NCI-H2081 treated with DMSO at 0.1 percent for 48 hours (cell line): ENCODE results near the gene PEX3.
"Not testable (repeated sequence)": the region's sequence is repeated elsewhere in the genome, so short reads cannot be mapped to it uniquely, and the experiment has no call there.

Experiments
- DNase-seq: peaks from one replicate; lab custom pipeline; 2025; lab: John Stamatoyannopoulos, UW

Gene PEX3

DNA sequence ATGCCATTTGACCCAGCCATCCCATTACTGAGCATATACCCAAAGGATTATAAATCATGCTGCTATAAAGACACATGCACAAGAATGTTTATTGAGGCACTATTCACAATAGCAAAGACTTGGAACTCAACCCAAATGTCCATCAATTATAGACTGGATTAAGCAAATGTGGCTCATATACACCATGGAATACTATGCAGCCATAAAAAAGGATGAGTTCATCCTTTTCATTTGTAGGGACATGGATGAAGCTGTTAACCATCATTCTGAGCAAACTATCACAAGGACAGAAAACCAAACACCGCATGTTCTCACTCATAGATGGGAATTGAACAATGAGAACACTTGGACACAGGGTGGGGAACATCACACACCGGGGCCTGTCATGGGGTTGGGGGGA is 2.7 kb upstream of the PEX3 start:
- not testable (repeated sequence) for DNase-seq

DNA sequence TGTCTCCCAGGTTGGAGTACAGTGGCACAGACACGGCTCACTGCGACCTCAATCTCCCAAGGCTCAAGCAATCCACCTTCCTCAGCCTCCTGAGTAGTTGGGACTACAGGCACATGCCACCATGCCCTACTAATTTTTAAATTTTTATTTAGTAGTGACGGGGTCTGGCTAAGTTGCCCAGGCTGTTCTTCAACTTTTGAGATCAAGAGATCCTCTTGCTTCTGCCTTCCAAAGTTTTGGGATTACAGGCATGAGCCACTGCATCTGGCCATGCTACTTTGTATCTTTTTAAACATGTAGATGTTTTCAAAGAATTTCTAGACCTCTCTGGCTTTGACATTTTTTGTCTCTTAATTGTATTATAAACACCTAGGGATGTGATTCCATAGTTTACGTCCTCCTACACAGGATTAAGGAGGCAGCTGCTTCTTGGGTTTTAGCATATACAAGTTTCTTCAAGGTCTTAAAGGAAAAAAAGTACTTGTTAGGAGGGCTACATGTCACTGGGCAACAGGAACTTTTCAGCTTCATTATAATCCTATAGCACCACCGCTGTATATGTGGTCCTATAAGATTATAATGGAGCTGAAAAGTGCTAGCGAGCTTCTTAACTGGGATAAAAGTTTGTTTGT is 1.4 kb upstream of the PEX3 start:
- no peak for DNase-seq

DNA sequence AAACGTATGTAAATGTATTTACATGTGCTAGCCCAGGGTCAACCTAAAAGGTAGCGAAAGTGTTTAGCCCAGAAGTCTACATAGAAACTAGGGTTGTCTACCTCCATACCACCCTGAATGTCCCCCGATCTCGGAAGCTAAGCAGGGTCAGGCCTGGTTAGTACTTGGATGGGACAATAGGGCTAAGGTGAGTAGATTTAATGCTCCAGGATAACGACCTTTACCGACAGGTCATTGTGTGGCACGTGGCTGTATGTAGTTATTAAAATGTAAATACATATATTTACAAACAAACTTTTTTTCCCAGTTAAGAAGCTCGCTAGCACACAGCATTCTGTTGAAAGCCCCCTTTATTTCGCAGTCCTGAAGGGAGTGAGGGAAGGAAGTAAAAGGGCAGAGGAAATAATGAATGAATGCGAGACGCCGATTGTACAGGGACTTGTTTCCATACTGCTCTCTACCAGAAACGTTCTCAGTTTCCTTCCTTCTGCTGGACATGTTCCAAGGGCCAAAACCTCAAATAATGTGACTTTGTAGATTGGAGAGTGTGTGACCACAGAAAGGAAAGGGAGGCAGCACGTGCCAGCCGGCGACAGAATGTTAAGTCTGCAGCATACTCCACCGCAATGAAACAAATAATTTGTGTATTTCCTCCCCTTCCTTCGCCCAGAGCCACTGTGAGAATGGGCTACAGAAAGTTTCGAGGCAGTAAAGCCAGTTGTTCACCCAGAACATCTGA is 722 bp upstream of the PEX3 start:
- DNase-seq: no peak

DNA sequence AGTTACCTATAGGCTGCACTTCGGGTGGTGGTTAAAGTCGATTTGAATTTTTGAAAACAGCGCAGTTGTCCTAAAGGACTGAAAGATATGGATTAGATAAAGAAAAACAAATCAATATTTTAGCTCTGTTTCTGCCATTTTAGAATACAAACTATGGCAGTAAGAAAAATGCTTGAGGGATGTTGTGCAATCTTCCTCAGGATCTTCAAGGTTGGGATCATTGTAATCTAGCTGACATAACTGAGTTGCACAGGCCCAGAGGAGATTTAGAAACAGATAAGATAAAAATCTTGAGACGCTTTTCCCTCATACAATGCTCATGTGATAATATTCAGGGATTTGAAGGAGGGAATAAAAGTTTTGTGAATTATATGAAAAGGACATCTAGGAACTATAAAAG is 926 bp downstream of the PEX3 start:
- DNase-seq: no peak

DNA sequence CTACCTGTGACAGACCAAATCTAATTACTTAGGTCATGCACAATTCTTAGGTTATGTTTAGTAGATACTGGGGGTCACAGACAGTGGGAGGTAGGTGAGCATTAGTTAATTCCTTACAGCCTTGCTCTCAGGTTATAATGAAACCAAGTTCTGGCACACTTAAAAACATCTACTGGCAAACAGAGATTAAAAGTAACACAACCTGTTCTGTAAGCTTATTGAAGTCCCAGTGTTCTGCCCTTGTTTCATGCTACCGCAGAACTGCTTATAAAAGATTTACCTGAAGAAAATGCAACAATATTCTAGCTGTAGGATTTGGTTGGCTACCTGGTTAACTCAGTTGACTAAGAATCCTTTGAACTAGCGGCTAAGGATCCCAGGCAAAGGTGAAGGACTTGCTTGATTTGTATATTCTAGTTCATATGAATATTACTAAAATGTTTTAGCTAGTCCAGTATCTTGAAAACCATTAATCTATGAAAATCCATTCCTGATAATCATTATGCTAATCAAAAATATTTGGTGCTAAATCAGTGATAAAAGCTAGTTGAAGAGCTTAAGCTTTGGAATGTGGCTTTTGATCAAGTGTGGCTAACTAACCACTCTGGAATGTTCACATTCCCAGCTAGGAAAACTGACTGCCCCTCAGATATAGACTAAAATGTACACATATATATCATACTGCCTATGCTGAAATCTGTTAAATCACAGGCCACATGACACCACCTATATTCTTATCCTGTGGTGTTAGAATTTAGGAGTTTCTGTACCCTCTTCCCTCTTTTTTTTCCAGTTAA is 7.2 kb downstream of the PEX3 start:
- no peak for DNase-seq

DNA sequence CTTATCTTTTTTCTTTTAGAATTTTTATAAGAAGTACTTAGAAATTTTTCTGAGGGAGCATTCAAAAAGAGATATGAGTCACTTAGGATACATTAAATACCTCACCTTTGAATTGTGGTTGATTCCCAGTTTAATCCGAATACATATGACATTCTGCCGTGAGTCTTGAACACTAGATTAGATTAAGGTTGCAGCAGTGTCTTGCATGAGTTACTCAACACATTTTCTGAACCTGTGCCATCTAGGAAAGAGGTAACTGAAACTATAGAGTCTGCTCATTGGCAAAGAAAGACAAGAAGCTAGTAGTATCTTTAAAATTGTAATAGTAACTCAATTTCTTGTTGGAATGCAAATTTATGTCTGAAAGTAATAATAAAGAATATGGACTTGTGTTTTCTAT is 14.9 kb downstream of the PEX3 start:
- DNase-seq: no peak

DNA sequence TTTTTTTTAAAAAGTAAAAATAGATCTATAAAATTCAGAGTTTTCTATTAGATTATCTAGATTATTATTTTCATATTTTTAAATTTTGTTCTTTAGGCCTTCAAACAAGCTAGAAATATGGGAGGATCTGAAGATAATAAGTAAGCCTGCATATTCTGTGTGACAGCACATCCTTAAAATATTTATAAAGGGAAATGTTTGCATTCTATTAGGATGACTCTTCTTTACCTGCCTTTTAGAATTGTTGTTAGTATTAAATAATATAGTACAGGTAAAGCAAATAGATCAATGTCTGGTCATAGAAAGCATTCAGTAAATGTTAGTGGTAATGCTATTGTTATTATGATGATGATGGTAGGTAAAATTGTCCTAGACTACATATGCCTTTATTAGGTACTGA is 17.4 kb downstream of the PEX3 start:
- DNase-seq: no peak

DNA sequence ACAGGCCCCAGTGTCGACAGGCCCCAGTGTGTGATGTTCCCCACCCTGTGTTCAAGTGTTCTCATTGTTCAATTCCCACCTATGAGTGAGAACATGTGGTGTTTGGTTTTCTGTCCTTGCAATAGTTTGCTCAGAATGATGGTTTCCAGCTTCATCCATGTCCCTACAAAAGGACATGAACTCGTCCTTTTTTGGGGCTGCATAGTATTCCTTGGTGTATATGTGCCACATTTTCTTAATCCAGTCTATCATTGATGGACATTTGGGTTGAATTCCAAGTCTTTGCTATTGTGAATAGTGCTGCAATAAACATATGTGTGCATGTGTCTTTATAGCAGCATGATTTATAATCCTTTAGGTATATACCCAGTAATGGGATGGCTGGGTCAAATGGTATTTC is 18.2 kb downstream of the PEX3 start:
- not testable (repeated sequence) for DNase-seq

DNA sequence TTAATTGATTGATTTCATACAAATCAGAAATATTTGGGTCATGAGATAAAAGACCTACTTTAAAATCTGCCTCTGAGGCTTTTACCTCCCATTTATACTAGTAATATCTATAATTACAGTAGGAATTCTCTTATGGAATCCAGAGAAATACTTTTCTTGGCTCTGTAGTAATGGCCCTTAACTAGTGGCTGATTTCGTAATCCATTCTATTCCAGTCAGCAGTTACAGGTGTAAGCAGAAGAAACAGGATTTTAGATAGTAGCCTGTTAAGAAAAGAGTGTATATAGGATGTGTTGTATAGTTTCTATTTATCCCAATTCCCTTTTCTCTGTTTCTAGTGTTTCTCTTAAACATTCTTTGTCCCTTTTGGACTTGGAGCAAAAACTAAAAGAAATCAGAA is 21.2 kb downstream of the PEX3 start:
- no peak for DNase-seq

DNA sequence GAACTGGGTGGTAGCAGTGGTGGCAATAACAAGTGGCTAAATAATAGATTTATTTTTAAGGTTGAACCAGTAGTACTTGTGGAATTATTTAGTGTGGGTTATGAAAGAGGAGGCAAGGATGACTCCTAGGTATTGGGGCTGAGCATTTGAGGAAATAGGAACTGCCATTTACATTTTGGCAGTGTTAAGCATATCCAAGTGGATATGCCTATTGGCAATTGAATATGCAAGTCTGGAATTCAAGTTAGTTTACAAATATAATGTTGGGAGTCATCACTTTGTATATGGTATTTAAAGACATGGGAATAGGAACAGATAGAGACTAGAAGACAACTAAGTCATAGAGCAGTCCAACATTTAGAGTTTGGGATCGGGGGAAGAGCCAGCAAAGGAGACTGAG is 25.9 kb downstream of the PEX3 start:
- DNase-seq: no peak

DNA sequence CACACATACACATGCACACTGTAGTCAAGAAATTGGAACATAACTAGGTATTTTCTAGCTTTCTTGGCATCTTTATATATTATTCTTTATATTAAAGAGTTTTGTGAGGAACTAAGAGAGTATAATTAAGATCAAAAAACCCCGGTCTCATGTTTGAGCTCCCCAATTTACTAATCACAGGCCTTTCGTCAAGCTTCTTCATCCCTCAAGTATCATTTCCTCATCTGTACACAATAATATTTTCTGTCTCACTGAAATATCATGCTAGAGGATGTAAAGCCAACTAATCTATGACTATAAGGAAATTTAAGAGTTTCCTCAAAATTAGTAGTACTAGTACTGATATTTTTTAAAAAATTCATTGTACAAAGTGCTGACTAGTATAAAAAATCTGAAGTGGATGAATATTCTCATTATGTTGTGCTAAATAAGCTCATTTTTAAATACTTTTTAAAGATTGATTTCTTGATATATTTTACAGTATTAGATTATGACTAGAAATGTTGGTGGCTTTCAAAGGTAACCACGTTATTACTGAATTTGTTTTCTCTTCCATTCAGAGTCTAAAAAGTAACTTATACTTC is 28.0 kb downstream of the PEX3 start:
- DNase-seq: no peak

DNA sequence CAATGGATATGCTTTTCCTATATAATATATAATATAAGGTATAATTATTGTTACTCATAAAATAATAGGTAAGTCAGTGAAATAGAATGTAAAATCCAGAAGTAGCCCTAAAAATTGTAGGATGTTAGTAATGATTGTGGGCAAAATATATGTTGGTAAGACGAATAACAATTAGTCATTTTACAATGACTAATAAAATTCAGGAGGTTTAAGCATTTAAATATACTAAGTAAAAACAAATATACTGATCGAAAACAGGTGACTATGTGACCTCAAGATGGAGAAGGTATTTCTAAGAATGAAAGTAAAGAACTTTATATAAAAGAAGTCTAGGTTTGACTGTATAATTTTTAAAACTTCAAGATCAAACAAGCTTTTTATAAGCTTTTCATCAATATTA is 32.0 kb downstream of the PEX3 start:
- no peak for DNase-seq

DNA sequence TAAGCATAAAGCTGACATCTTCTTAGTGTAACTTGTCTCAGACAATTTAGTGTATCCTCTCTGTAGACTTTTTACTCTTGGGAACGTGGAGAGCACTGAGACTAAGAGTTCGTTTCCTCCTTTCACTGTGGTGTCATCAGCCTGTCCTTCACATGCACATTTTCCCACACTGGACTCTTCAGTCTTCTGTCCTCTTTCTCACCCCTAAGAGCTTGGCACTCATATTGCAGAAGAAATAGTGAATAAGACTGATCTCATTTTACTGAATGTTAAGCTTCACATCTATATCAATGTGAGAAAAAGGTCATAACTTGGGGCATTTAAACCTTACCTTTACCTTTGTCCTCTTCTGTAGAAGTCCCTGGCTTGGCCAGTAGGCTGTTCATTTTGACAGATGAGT is 35.4 kb downstream of the PEX3 start:
- no peak for DNase-seq

DNA sequence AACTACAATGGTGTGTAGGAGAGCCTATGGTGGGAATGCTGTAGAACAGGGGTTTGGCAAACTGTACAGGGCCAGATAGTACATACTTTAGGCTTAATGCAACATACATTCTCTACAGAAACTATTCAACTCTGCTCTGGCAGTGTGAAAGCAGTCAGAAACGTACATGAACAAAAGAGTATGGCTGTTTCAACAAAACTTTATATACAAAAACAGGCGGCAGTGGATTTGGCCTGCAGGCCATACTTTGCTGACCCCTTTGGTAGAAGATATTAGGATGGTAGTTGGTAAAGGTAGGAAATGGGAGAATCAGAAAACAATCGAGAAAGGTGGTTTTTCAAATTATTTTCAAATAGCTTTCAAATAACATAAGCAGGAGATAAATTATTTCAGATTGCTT is 36.1 kb downstream of the PEX3 start:
- no peak for DNase-seq

DNA sequence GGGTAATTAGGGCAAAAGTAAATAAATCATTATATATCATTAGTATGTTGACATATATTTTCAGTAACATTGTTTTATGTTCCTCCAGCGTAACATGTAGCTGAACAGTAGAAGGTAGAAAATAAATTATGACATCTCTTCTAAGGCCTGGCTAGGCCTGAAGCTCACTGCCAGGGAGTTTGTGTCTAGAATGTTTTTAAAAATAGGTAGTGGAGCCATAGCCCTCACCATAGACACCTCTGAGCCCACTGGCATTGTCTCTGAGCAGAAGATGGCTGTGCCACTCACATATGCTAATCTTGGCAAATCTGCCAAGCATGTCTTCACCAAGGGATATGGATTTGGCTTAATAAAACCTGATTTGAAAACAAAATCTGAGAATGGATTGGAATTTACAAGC is 39.6 kb downstream of the PEX3 start:
- DNase-seq: no peak

DNA sequence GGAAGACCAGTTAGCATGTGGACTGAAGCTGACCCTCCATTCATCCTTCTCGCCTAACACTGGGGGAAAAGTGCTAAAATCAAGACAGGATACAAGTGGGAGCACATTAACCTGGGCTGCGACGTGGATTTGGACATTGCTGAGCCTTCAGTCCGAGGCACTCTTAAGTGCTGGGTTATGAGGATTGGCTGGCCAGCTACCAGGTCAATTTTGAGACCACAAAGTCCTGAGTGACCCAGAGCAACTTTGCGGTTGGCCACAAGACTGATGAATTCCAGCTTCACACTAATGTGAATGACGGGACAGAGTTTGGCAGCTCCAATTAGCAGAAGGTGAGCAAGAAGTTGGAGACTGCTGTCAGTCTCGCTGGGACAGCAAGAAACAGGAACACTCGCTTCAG is 40.2 kb downstream of the PEX3 start:
- no peak for DNase-seq

DNA sequence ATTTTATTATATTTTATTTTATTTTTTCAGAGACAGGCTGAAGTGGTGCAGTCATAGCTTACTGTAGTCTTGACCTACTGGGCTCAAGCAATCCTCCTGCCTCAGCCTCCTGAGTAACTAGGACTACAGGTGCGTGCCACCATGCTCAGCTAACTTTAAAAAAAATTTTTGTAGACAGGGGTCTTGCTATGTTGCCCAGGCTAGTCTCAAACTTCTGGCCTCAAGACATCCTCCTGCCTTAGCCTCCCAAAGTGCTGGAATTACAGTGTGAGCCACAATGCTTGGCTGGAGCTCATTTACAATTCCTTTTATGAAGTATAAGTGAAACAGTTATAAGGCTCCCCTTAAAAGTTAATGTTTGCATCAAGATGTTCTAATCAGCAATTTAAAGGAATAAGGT is 46.4 kb downstream of the PEX3 start:
- no peak for DNase-seq

DNA sequence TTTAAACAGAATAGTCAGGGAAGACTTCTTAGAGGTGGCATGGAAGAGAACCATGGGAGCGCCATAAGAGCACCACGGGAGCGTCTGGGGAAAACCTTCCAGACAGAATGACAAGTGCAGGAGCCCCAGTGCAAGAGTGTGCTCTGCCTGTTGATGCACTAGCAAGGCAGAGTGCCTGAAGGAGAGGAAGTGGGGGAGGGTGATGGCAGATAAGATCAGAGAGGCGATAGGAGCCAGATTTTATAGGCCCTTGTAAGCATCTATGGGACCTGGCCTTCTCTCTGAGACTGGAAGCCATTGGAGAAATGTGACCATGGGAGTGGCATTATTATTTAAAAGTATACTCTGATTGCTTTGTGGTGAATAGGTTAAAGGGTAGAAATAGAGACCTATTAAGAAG is 47.8 kb downstream of the PEX3 start:
- no peak for DNase-seq

DNA sequence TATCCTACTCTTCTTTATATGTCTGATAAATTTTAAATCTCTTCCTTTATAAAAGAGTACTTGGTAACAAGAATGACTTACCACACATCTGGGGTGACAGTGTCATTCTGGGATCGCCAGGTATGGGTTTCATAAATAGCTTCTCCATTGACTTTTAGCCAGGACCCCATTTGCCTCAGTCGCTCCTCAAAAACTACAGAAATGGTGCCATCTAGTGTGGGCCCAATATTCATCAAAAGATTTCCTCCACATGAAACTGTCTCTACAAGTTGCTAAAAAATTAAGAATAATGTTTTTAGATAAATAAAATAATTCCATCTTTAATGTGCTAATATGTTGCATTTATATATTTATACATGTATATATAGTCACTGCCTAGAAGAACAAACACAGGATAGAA is 51.2 kb downstream of the PEX3 start:
- no peak for DNase-seq

DNA sequence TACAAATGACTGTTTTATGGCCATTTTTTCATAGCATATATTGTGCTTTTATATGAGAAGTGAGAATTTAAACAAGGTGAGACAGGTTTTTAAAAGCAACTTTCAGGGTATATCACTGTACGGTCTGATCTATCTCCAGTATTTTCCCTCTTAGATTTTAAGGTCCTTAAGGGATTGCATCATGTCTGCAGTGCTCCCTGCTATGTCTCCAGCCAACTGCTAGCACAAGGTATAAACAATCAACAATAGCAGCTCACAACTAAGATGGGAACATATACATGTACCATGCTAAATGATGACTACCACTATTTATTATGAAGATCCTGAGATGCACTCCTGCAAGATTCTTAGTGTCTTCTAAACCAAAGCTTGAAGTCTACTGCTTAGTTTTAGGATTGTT is 53.8 kb downstream of the PEX3 start:
- DNase-seq: no peak

DNA sequence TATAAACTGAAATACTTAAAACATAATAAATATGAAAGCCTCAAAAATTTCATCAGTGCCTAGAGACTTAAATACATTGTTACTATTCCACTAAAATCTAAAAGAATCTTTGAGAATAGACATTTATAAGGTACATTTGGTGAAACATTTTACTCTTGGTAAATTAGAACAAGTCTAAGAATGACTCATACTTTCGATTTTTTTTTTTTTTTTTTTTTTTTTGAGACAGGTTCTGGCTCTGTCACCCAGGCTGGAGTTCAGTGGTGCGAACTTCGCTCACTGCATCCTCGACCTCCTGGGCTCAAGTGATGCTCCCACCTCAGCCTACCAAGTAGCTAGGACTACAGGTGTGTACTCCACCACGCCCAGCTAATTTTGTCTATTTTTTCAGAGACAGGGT is 54.5 kb downstream of the PEX3 start:
- no peak for DNase-seq

DNA sequence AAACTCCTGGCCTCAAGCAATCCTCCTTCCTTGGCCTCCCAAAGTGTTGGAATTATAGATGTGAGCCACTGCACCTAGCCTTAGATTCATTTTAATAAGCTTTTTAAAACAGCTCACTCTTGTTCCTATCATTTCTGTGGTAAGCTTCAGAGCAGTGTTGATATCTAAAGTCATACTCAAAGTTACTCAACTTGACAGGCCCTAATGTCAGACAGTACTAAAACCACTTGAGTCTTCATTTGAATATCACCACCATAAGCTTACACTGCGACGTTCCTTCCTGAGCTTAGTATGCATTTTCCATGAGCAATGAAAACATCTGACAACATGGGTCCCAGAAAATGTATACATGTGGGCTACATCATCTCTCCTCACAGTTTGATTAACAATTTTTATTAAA is 54.9 kb downstream of the PEX3 start:
- no peak for DNase-seq

DNA sequence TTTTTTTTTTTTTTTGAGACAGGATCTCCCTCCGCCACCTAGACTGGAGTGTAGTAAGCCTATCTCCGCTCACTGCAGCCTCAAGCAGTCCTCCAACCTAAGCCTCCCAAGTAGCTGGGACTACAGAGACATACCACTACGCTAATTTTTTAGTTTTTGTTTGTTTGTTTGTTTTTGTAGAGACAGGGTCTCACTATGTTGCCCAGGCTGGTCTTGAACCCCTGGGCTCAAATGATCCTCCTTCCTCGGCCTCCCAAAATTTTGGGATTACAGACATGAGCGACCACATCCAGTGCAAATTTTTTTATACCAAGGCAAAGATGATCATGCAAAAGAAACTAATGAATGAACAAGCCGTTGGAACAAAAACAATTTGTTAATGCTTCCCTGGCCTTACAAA is 55.6 kb downstream of the PEX3 start:
- no peak for DNase-seq
